WI38 (cell line): Measurements from ENCODE around the gene RSRC2.
"Not testable (repeated sequence)": the region's sequence is repeated elsewhere in the genome, so short reads cannot be mapped to it uniquely, and the experiment has no call there.

Experiments used
- H3K4me3 ChIP-seq: 2 replicates; pipeline ENCODE4 v1.5.1; 2011; ENCODE audit warnings: low read depth, mild to moderate bottlenecking, control low read depth, low read length
- TF ChIP-seq, protein P1 (sequence below): IDR thresholded peaks from 2 replicates; pipeline ENCODE4 v1.5.1; 2012; ENCODE audit warnings: low read depth, mild to moderate bottlenecking, control low read depth, low read length

RSRC2 gene

DNA sequence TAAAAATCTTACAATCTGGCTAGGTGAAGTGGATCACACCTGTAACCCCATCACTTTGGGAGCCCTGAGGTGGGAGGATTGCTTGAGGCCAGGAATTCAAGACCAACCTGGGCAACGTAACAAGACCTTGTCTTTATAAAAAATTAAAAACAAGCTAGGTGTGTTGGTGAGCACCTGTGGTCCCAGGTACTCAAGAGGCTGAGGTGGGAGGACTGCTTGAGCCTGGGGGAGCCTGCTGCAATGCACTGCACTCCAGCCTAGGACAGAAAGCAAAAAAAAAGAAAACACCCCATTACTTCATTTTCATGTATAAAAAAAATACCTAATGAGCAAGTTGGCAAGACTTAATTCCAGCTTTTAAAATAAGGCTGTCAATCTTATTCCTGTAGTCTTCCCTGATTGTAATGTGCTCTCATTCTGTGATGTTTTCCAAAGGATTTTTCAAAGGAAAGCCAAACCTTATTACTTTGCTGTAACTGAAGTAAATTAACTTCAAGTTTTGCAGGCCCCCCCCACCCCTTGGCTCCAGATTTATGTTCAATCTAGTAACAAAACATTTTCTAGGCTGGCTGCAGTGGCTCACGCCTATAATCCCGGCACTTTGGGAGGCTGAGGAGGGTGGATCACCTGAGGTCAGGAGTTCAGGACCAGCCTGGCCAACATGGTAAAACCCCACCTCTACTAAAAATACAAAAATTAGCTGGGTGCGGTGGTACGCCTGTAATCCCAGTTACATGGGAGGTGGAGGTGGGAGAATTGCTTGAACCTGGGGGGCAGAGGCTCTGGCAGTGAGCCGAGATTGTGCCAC, 22.7 kb downstream of the RSRC2 start:
- H3K4me3 ChIP-seq: no peak overlapping the region
- TF ChIP-seq, protein P1, sequence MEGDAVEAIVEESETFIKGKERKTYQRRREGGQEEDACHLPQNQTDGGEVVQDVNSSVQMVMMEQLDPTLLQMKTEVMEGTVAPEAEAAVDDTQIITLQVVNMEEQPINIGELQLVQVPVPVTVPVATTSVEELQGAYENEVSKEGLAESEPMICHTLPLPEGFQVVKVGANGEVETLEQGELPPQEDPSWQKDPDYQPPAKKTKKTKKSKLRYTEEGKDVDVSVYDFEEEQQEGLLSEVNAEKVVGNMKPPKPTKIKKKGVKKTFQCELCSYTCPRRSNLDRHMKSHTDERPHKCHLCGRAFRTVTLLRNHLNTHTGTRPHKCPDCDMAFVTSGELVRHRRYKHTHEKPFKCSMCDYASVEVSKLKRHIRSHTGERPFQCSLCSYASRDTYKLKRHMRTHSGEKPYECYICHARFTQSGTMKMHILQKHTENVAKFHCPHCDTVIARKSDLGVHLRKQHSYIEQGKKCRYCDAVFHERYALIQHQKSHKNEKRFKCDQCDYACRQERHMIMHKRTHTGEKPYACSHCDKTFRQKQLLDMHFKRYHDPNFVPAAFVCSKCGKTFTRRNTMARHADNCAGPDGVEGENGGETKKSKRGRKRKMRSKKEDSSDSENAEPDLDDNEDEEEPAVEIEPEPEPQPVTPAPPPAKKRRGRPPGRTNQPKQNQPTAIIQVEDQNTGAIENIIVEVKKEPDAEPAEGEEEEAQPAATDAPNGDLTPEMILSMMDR: no peak

DNA sequence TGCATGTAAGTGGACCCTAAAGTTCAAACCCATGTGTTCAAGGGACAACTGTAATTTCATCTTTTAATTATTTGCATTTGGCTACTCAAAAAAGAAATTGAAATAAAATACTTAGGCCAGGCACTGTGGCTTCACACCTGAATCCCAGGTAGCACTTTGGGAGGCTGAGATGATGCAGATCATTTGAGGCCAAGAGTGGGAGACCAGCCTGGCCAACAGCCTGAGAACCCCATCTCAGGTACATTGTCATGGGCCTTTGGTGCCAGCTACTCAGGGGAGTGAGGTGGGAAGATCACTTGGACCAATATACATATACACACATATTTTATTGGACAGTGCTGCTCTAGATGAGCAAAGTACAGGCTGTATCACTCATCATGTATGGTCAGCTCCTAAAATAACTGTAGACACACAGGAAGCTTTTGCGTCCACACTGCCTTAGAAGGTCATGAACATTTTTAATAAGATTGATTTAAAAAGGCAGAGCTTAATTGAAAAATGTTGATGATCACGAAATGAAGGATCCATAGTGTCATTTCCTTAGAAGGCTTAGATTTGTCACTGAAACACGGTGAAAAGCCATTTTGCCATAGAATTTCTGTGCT, 23.5 kb downstream of the RSRC2 start:
- TF ChIP-seq, protein P1: no peak
- H3K4me3 ChIP-seq: no peak overlapping the region

DNA sequence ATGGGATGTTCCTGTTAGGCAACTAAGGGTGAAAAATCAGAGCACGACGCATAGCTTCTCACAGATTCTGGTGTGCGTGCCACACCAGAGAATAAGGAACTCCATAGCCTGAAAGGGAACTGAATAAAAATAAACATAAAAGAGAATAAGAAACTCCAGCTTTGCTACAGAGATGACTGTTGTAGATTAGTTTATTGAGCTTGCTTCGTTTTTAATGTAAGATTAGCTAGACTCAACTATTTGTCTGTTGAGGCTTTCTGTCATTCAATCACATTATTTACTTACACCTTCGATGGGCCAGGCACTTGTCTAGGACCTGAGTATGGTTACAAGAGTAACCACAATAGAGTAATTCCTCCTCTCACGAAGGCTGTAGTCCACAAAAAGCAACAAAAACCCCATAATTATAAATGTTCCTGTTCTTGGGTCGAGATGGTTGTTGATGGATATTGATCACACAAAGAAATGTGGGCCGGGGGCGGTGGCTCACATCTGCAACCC, 25.2 kb downstream of the RSRC2 start:
- H3K4me3 ChIP-seq: peak overlapping the region; percentile 84; the same call in 1 of the 2 replicates
- TF ChIP-seq, protein P1: no peak

DNA sequence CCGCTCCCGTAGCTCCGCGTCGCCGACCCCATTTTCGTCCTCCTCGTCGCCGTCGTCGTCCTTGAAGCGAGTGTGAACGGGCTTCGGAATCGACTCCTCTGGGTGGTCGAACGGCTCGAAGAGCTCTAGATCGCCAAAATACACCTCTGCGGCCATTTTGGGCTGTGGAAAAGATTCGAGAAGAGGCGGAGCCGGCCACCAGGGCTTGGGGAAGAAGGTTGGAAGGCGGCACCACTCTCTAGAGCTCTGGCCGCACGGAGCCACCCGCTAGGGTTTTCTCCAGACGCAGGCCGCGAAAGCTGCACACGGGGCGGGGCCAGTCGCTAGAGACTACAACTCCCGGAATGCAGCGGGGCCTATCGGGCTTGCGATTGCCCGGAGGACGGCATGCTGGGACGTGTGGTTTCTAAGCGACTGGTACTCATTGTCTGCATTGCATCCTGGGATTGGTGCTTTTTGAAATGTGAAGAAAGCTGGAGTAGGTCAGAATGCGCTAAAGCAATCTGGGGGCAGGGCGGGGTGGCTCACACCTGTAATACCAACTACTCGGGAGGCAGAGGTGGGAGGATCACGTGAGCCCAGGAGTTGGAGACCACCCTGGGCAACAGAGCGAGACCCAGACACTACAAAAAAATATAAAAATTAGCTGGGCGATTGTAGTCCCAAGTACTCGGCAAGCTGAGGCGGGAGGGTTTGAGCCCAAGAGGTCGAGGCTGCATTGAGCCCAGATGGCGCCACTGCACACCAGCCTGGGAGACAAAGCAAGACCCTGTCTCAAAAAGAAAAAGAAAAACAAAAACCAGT, 25.8 kb downstream of the RSRC2 start, which contains the start of gene ZCCHC8:
Gene ZCCHC8, minus strand, starts transcription at position 248 of the 804 bp plus-strand sequence. Its CDS starts 92 bp downstream, at position 156.
- TF ChIP-seq, protein P1: no peak
- H3K4me3 ChIP-seq: peak within 1 kb of the TSS; percentile 84

DNA sequence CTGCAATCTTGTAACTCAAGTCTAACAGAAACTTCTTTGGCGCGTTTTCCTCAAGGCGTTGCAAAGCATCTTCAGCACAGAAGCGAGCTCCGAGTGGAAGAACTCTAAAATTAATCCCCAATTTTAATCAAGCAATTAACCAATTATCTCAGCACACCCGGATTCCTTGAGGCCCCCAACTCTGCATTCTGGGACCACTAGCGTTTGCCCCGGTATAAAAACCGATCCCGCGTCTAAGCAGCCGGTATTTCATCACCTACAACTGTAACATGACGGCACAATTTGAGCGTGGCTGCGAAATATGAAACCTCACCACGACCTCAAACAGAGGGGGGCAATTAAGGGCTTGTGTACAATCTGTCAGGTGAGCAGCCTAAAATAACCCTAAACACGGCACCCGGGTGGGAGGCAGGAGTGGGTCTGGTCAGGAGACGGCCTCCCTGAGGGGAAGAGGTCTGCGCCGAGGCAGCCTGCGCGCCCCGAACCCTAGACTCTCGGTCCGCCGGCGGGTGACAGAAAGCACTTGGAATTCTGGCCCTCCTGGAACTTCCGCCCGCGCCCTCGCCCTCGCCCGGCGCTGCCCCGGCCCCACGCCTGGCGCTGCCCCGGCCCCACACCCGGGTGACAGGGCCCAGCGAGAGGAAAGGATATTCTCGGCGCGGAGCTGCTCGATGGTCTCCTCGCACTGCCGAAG, 26.6 kb downstream of the RSRC2 start:
- H3K4me3 ChIP-seq: peak overlapping the region; percentile 84
- TF ChIP-seq, protein P1: no peak

DNA sequence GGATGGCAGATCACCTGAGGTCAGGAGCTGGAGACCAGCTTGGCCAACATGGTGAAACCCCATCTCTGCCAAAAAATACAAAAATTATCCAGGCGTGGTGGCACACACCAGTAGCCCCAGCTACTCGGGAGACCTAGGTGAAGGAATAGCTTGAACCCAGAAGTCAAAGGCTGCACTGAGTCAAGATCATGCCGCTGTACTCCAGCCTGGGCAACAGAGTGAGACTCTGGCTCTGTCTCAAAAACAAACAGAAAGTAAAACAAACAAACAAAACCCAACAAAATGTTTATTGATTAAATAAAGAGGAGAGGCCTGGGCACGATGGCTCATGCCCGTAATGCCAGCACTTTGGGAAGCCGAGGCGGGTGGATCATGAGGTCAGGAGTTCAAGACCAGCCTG, 31.5 kb downstream of the RSRC2 start:
- H3K4me3 ChIP-seq: no peak overlapping the region
- TF ChIP-seq, protein P1: no peak

DNA sequence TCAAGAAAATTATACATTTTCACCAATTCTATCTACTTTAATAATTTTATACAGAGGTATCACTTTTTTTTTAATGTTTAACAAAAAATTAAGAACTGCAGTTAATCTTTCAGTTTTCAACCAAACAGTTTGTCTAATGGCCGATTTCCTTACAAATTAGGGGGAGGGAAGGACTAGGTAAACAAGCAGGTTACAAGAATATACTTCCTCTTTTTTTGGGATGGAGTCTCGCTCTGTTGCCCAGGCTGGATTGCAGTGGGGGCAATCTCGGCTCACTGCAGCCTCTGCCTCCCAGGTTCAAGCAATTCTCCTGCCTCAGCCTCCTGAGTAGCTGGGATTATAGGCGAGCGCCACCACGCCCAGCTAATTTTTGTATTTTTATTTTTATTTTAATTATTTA, 33.5 kb downstream of the RSRC2 start:
- H3K4me3 ChIP-seq: not testable (repeated sequence)
